ENCODE data around the gene FOSB. TPM values are rescaled to one million over a fixed set of nuclear protein-coding genes. Genes with fewer than 3 reads are reported as not detected.

The FOSB gene
- total and polyA plus RNA-seq, 9 of the 15 experiments (the other 6 are each of a cell fraction or from before 2014, with no cell fraction given), result 0.11 to 2.7 (median 0.73) TPM

DNA sequence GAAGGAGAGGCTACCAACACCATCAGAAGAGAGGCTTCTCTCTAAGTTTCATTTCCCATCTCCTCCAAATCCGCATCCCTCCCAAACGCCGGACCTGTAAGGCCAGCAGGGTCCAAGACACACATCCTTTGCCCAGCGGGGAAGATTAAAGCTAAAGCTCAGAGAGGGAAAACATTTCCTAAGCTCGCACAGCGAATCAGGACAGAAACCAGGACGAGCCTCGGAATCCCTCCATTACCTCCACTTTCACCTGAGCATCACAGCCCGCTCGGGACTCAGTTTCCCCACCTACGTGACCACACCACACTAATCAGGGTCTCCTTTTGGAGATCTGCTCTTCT is 711 bp upstream of the FOSB start (continued):
- TF ChIP-seq ZNF140 (CRISPR knock-in tag; IDR thresholded peaks at IDR 0.05), result no peak
- TF ChIP-seq NFE2 (IDR thresholded peaks at IDR 0.05; ENCODE audit: low read depth), result no peak
- TF ChIP-seq NFE2L1 (tag; IDR thresholded peaks at IDR 0.05; ENCODE audit: borderline replicate concordance, low read depth), result no peak
- TF ChIP-seq ZFP36 (IDR thresholded peaks at IDR 0.05; ENCODE audit: low read depth, low read length, partially characterized antibody), result peak; percentile 23
- TF ChIP-seq PML (IDR thresholded peaks at IDR 0.05; ENCODE audit: low read length), result no peak
- TF ChIP-seq CTBP1 (IDR thresholded peaks at IDR 0.05; ENCODE audit: borderline replicate concordance), result 0 out of 2 replicates have a peak, but pooled peaks have one; percentile 13

DNA sequence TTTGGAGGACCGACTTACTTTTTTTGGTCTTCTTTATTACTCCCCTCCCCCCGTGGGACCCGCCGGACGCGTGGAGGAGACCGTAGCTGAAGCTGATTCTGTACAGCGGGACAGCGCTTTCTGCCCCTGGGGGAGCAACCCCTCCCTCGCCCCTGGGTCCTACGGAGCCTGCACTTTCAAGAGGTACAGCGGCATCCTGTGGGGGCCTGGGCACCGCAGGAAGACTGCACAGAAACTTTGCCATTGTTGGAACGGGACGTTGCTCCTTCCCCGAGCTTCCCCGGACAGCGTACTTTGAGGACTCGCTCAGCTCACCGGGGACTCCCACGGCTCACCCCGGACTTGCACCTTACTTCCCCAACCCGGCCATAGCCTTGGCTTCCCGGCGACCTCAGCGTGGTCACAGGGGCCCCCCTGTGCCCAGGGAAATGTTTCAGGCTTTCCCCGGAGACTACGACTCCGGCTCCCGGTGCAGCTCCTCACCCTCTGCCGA is 409 bp downstream of the FOSB start:
- H3K9me3 ChIP-seq (replicated peaks; ENCODE audit: control insufficient read depth, insufficient read depth, low read depth, low read length), result no peaks in the 10 kb centered on the region
- no peaks in the 10 kb centered on the region for H4K20me1 ChIP-seq (replicated peaks; ENCODE audit: control insufficient read depth, insufficient read depth, low read length)
- no peak for FAIRE-seq
- no peaks in the 10 kb centered on the region for H3K36me3 ChIP-seq (ENCODE audit: control insufficient read depth, insufficient read depth, low read length)
- H3K4me2 ChIP-seq (ENCODE audit: insufficient read depth, low read length), result peak overlapping the region; percentile 99
- intact Hi-C loops (cut with micrococcal nuclease) (no loop called here), in situ Hi-C loops (cut with MboI) (no loop called here)
- no peaks in the 10 kb centered on the region for H3K9me1 ChIP-seq (ENCODE audit: control insufficient read depth, insufficient read depth, low read length)
- POLR2A ChIA-PET, result interaction anchor here (0.6 to 4.1 kb wide), 16 partner anchors 10 to 297 kb away, joined by 3 to 51 read pairs (median 4); partner anchors contain the start of gene ERCC1
- no peaks in the 10 kb centered on the region for H3K27me3 ChIP-seq (ENCODE audit: control insufficient read depth in 2 of 2, insufficient read depth in 2 of 2, low read length in 2 of 2)
- peak overlapping the region; percentile 88 for H3K4me3 ChIP-seq
- peak in 1 of 4 experiments; percentile 32 for DNase-seq (ENCODE audit: extremely low read depth in 1 of 4, low spot score in 3 of 4)
- BruUV-seq (replicated peaks), result TSS peak; percentile 90
- H3K4me1 ChIP-seq (replicated peaks in 1 of 2; ENCODE audit: control insufficient read depth in 2 of 2, insufficient read depth in 2 of 2, low read length in 2 of 2), result peaks cover 21 to 53% of the 10 kb centered on the region in 2 experiments; a peak in 4 of 5 replicates
- 3% methylated on average over 31 of the region's 31 CpGs for WGBS (ENCODE audit: insufficient coverage, low coverage, missing lambda C conversion rate)
- CTCF ChIA-PET (ENCODE audit: low intra/inter-chr PET ratio), result interaction anchor here (2.8 kb wide), 1 partner anchor 29 kb away, joined by 11 read pairs; no protein-coding TSS in a partner anchor
- peak overlapping the region; percentile 98 for H2AFZ ChIP-seq (ENCODE audit: low read depth, low read length)
- H3K27ac ChIP-seq (ENCODE audit: extremely low read depth, low read depth, low read length), result peak overlapping the region; percentile 88; the same call in 1 of the 3 replicates
- peak overlapping the region; percentile 87 to 97 for H3K9ac ChIP-seq (ENCODE audit: insufficient read depth in 1 of 2, low read depth in 2 of 2, low read length in 2 of 2)
- ATAC-seq, result no peak
- H3K79me2 ChIP-seq (ENCODE audit: control insufficient read depth, insufficient read depth, low read length), result no peaks in the 10 kb centered on the region
- TF ChIP-seq MGA (IDR thresholded peaks at IDR 0.05) (no peak), NEUROD1 (IDR thresholded peaks at IDR 0.05; ENCODE audit: borderline replicate concordance, low read depth, low read length, partially characterized antibody) (no peak), RFX1 (IDR thresholded peaks at IDR 0.05) (no peak), PCBP2 (IDR thresholded peaks at IDR 0.05; ENCODE audit: low read depth, low read length, poor library complexity, severe bottlenecking) (no peak)
